Activated CD4-positive, alpha-beta T cell treated with anti-CD3 and anti-CD28 coated beads for 48 hours (primary cell): ENCODE measurements around the gene ITPKC.
"Not testable (repeated sequence)": the region's sequence is repeated elsewhere in the genome, so short reads cannot be mapped to it uniquely, and the experiment has no call there.

Experiments used
- DNase-seq: peaks from one replicate; pipeline ENCODE4 v3.0.0-alpha.2; 2020

ITPKC gene

DNA sequence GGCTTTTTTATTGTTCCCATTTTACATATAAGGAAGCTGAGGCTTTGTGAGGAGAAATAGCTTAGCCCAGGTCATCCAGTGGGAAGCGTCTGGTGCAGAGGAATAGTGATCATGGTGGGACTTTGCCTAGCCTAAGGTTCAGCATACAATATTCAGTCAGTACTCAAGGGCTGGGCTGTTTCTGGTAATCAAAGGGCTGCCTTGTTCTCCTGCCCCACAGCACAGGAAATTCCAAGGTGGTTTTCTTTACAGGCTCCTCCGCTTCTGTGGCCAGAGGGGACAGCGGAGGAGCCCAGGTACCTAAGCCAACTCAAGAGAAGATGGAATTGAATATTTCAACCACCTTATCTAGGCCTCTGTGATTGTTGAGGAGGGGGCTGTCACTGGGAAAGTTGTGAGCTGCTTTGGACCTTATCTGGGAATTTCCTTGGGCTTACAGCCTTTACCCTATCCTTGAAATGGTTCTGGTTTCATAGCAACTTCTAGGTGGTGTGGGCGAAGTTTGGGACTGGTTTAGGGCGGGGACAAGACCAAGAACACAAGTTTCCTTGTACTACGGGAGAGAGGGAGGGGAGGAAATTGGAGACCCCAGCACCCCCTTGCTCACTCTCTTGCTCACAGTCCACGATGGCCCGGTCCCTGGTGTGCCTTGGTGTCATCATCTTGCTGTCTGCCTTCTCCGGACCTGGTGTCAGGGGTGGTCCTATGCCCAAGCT is 58.2 kb downstream of the ITPKC start, which contains the start of gene MIA:
Gene MIA (plus strand): TSS at position 606 of the 716 bp plus-strand sequence. CDS start 22 bp downstream, at position 628.
- DNase-seq = no peak

DNA sequence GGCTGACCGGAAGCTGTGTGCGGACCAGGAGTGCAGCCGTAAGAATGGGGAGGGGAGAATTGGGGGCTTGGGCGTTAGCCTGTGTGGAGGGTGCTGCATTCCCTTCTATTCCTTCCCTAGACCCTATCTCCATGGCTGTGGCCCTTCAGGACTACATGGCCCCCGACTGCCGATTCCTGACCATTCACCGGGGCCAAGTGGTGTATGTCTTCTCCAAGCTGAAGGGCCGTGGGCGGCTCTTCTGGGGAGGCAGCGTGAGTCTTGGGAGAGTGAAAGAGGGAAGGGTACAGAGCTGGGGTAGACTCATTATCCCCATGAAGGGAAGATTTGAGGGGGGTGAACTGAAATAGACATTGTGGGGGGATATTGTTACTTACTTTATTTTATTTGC is 58.7 kb downstream of the ITPKC start:
- DNase-seq = no peak

DNA sequence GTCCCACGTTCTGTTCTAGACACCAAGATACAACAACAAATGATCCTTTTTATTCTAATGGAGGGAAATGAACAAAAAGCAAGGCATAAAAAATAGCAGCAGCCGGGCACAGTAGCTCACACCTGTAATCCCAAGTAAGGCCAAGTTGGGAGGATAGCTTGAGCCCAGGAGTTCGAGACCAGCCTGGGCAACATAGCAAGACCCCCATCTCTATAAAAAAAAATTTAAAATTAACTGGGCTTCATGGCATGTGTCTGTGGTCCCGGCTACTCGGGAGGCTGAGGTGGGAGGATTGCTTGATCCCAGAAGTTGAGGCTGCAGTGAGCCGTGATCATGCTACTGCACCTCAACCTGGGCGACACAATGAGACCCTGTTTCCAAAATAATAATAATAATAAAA is 59.5 kb downstream of the ITPKC start:
- DNase-seq = no peak

DNA sequence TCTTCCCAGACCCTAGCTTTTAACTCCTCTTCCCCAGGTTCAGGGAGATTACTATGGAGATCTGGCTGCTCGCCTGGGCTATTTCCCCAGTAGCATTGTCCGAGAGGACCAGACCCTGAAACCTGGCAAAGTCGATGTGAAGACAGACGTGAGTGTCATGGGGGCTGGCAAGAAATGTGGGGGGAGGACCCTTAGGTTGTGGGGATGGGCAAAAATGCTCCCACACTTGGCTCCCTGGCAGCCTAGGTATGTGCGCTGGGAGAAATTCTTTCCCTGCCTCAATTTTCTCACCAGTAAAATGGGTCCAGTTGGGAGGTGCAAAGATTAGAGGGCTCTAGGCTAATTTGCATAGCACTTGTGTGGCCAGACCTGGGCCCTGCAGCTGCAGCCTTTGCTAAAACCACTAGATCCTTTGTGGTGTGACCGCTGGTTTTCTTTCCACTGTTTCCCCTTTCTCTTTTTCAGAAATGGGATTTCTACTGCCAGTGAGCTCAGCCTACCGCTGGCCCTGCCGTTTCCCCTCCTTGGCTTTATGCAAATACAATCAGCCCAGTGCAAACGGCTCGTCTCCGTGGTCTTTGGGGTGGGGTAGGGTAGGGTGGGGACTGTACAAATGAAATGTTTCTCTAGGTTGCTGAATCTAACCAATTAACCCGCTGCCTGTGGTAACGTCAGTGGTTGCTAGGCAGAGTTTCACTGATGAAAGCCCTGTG is 60.2 kb downstream of the ITPKC start:
- DNase-seq = peak; percentile 91

DNA sequence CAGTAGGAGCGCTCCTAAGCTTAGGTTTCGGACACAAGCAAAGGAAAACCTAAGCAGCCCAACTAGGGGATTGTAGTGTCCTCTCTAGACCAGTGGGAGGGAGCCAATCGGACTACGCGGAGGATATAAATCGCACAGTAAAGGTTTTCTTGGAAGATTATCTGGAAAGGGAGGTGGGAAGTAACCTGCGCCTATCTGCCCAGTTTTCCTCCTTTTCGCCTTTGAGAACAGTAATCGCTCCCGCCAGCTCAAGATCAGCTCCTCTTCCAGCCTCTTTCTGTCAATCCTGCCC is 60.7 kb downstream of the ITPKC start:
- no peak for DNase-seq

DNA sequence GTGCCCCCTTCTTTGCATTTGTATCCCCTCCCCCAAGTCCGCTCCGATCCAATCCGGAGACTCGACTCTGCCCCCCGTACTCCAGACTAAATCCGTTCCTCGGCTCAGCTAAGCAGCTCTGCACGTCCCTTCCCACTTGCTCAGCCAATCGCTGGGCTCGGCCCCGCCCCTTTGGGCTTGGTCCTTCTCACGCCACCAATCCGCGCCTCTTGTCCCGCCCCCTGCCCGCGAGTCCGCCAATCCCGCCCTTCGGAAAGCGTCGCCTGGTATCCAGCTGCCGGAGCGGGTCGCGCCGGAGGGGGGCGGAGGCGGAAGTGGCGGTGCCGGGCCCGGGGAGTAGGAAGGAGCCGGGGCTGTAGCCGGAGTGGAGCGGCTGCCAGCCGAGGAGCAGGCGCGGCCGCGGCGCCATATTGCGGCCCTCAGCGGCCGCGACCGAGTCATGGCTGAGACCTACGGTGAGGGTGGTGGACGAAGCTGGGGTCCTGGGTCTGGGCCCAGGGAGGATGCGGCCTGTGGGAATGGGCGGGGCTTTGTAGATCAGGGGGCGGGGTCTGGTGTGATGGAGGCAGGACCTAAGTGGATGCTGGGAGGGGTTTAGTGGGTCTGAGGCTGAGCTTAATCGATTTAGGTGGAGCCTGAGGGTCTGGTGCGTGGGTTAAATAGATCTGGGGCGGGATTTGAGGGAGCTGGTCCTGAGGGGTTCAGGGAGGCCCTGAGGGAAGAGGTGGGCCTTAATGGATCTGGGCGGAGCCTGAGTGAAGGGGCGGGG is 61.2 kb downstream of the ITPKC start, which contains the start of gene RAB4B:
Gene RAB4B (plus strand): TSS at position 311 of the 769 bp plus-strand sequence. CDS start 129 bp downstream, at position 440.
- DNase-seq = peak; percentile 100

DNA sequence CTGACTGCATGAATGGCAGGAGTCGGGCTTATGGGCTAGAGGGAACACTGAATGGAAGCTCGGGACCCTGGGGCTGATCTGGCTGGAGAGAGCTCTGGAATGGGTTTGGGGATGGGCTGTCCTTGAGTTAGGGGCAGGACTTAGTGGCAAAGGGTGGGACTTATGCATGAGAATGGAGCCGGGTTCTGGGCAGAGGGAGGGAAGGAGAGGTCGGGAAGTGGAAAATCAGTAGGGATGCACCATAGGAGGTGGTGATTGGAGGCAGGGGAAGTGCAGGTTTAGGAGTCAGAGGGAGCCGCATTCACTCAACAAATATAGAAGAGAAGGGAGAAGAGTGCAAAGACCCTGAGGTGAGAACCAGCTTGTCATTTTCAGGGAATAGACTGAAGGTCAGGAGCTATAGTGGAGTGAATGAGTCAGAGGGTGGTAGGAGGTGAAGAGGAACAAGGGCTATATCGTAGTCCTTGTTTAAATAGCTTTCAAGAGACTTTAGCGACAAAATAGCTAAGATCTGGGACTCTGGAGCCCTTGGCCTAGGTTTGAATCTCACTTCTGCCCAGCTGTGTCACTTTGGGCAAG is 61.9 kb downstream of the ITPKC start:
- no peak for DNase-seq

DNA sequence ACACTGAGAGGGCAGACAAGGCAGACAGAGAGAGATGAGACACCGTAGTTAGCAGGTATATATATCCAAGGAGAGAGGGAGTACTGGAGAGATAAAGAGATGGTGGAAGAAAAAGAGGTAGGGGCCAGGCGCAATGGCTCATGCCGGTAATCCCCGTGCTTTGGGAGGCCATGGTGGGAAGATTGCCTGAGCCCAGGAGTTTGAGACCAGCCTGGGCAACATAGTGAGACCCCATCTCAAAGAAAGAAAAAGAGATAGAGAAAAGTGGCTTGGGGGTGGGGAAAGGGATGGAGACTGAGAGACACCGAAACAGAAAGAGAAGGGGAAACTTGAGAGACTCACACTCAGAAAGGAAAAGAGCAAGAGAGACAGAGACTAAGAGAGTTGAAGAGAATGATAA is 63.7 kb downstream of the ITPKC start:
- no peak for DNase-seq

DNA sequence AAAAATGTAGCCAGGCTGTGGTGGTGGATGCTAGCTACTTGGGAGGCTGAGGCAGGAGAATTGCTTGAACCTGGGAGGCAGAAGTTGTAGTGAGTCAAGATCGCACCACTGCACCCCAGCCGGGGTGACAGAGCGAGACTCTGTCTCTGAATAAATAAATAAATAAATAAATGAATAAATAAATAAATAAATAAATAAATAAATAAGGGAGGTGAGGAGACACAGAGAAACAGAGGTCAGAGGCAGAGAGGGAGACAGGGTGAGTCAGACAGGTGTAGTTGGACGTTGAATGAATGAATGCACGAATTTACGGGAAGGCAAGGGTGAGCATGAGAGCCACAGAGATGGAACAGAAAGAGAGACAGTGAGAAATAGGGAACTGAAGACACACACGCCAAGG is 64.2 kb downstream of the ITPKC start:
- no peak for DNase-seq

DNA sequence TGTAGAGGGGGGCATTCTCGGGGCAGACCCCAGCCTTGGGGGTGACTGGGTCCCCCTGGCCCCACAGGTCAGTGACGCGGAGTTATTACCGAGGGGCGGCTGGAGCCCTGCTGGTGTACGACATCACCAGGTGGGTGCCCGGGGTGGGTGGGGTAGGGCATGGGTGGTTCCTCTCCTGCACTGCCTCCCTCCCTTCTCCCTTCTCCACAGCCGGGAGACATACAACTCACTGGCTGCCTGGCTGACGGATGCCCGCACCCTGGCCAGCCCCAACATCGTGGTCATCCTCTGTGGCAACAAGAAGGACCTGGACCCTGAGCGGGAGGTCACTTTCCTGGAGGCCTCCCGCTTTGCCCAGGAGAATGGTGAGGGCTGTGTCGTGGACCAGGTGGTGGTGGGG is 66.8 kb downstream of the ITPKC start:
- no peak for DNase-seq

DNA sequence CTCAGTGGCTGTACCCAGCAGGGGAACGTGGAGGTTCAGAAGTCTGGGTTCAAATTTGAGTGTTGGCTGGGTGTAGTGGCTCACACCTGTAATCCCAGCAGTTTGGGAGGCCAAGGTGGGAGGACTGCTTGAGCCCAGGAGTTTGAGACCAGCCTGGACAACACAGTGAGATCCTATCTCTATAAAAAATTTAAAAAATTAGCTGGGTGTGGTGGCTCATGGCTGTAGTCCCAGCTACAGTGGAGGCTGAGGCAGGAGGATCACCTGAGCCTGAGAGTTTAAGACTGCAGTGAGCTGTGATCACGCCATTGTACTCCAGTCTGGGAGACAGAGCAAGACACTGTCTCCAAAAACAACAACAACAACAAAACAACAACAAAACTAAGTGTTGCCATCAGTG is 67.2 kb downstream of the ITPKC start:
- DNase-seq = not testable (repeated sequence)

DNA sequence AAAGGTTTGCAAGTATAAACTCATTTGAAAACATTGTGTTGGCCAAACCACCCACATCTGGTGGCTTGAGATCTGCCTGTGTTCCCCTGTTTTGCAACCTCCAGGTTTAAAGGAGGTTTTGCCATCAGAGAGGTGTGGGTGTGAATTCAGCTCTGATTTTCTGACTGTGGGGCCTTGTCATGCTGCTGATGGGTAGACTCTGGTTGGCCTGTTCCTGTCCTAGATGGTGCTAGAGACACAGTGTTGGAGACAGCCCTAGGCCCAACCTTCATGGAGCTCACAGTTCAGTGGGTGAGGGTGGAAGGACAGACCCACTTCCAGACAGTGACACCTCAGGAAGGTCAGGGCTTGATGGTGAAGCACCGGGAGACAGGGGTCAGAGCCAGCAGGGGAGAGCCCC is 68.6 kb downstream of the ITPKC start:
- DNase-seq = no peak

DNA sequence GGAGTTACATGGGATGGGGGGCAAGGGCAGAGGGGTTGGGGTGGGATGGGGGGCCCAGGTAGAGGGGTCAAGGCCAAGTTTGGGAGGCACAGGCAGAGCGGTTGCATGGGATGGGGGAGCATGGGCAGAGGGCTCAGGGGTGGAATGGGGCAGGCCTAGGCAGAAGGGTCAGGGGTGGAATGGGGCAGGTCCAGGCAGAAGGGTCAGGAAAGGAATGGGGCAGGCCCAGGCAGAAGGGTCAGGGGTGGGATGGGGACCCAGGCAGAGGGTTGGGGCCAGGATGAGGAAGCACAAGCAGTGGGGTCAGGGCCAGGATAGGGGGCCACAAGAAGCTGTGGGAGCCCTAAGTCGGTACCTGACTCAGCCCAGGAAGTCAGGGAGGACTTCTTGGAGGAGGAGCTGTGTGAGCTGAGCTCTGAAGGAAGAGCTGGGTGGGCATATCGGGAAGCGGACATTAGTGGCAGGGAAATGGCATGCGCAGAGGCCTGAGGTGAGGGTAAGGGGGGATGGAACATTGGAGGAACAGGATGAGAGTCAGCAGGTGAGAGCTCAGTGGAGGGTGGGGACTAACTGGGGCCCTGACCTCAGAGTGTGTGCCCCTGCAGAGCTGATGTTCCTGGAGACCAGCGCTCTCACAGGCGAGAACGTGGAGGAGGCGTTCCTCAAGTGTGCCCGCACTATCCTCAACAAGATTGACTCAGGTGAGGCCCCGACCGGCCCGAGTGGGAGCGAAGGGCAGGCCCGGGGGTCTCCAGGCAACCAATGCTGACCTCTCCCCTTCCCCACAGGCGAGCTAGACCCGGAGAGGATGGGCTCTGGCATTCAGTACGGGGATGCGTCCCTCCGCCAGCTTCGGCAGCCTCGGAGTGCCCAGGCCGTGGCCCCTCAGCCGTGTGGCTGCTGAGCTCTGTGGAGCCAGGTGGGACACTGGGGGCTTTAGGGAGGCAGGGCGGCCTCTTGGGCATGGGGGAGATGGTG is 69.4 kb downstream of the ITPKC start:
- DNase-seq = no peak
